ENCODE measurements around the gene PNPLA1.

DNA sequence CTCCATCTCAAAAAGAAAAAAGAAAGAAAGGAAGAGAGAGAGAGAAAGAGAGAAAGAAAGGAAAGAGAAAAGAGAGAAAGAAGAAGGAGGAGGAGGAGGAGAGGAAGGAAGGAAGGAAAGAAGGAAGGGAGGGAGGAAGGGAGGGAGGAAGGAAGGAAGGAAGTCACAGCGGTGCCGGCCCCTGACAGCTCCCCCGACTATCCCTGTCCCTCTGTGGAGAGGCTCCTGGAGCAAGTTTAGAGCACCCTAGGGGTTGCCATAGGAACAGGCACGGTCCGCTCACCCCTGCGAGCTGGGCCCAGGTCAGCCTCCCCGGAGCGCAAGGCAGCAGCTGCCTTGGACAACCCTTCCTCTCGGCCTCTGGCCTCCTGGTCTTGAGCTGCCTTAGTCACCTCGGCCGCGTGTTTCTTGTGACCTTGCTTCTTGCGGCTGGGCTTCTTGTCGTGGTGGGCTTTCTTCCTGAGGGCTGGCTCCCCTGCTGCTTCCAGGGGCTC is 60.0 kb downstream of the PNPLA1 start:
- TF ChIP-seq, protein P1, sequence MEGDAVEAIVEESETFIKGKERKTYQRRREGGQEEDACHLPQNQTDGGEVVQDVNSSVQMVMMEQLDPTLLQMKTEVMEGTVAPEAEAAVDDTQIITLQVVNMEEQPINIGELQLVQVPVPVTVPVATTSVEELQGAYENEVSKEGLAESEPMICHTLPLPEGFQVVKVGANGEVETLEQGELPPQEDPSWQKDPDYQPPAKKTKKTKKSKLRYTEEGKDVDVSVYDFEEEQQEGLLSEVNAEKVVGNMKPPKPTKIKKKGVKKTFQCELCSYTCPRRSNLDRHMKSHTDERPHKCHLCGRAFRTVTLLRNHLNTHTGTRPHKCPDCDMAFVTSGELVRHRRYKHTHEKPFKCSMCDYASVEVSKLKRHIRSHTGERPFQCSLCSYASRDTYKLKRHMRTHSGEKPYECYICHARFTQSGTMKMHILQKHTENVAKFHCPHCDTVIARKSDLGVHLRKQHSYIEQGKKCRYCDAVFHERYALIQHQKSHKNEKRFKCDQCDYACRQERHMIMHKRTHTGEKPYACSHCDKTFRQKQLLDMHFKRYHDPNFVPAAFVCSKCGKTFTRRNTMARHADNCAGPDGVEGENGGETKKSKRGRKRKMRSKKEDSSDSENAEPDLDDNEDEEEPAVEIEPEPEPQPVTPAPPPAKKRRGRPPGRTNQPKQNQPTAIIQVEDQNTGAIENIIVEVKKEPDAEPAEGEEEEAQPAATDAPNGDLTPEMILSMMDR (IDR thresholded peaks at IDR 0.05) = no peak
- TF ChIP-seq POLR2A (IDR thresholded peaks at IDR 0.05) = no peak

Measured in esophagus squamous epithelium (tissue), 4 donors.